Neutrophil (primary cell): ENCODE results near the gene MICOS13.

ENCODE experiments used
- H3K27ac ChIP-seq: fragments of 200-600 bp; sonication (generic); 2 replicates; pipeline ENCODE4 v1.5.1; 2016; ENCODE audit warnings: mild to moderate bottlenecking, moderate library complexity
- H3K27me3 ChIP-seq: fragments of 200-600 bp; sonication (generic); 2 replicates; pipeline ENCODE4 v1.6.0; 2016; ENCODE audit warnings: mild to moderate bottlenecking
- H3K36me3 ChIP-seq: fragments of 200-600 bp; sonication (generic); 2 replicates; pipeline ENCODE4 v1.5.1; 2017
- H3K4me1 ChIP-seq, 2 experiments: fragments of 200-600 bp in 1 of 2; sonication (generic) in 1 of 2; 1 replicate in 1 of 2; 2 replicates in 1 of 2; pipeline versions ENCODE4 v1.5.1 to v1.6.1; 2013 to 2016; ENCODE audit warnings: low read depth in 1 of 2, low read length in 1 of 2, mild to moderate bottlenecking in 1 of 2, moderate library complexity in 1 of 2; ENCODE audit not compliant: control insufficient read depth in 1 of 2, insufficient read depth in 1 of 2
- H3K4me3 ChIP-seq, 2 experiments: fragments of 200-600 bp in 1 of 2; sonication (generic) in 1 of 2; 1 replicate in 1 of 2; 2 replicates in 1 of 2; pipeline ENCODE4 v1.5.1; 2013 to 2016; ENCODE audit warnings: low read depth in 1 of 2, low read length in 1 of 2, mild to moderate bottlenecking in 1 of 2, moderate library complexity in 1 of 2
- H3K9me3 ChIP-seq: fragments of 200-600 bp; sonication (generic); 2 replicates; pipeline ENCODE4 v1.5.1; 2016
- CTCF ChIP-seq: fragments of 200-600 bp; sonication (generic); IDR thresholded peaks from 2 replicates; pipeline ENCODE4 v1.5.1; 2016; ENCODE audit warnings: antibody characterized with exemption

Gene MICOS13

GRCh38 chr19:5686326-5686646 lies 6.0 kb upstream of the MICOS13 start:
- H3K4me3 ChIP-seq = peak overlapping the region; percentile 68 to 91
- peaks cover 30 to 41% of the 10 kb centered on the region in 2 experiments for H3K4me1 ChIP-seq
- peaks cover 6% of the 10 kb centered on the region for H3K27me3 ChIP-seq
- H3K9me3 ChIP-seq = no peaks in the 10 kb centered on the region
- TF ChIP-seq CTCF = no peak
- peak overlapping the region; percentile 88 for H3K27ac ChIP-seq
- no peaks in the 10 kb centered on the region for H3K36me3 ChIP-seq

DNA sequence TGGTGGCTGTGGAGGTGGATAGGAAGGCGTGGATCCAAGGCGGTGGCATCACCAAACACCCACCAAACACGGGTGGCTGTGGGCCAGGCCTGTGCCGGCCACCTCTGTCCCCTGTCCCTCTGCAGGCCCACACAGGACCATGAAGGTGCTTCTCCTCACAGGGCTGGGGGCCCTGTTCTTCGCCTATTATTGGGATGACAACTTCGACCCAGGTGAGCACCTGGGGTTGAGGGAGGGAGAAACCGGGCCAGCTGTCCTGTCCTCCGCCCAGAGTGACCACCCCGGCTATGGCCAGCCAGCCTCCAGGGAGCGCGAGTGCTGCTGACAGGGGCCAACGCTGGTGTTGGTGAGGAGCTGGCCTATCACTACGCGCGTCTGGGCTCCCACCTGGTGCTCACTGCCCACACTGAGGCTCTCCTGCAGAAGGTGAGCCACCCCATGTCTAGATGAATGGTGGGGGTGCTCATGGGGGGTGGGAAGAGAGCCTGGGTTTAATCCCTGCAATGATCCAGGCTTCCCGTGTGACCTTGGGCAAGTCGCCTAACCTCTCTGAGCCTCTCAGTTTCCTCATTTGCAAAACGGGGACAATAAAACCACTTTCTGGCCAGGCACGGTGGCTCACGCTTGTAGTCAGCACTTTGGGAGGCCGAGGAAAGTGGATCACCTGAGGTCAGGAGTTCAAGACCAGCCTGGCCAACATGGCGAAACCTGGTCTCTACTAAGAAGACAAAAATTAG lies 4.5 kb upstream of the MICOS13 start:
- Histone ChIP-seq H3K27ac (no peak overlapping the region), H3K4me1 (peaks cover 29 to 38% of the 10 kb centered on the region in 2 experiments), H3K9me3 (no peaks in the 10 kb centered on the region), H3K27me3 (peaks cover 6% of the 10 kb centered on the region), H3K4me3 (no peak overlapping the region), H3K36me3 (no peaks in the 10 kb centered on the region)
- no peak for TF ChIP-seq CTCF

DNA sequence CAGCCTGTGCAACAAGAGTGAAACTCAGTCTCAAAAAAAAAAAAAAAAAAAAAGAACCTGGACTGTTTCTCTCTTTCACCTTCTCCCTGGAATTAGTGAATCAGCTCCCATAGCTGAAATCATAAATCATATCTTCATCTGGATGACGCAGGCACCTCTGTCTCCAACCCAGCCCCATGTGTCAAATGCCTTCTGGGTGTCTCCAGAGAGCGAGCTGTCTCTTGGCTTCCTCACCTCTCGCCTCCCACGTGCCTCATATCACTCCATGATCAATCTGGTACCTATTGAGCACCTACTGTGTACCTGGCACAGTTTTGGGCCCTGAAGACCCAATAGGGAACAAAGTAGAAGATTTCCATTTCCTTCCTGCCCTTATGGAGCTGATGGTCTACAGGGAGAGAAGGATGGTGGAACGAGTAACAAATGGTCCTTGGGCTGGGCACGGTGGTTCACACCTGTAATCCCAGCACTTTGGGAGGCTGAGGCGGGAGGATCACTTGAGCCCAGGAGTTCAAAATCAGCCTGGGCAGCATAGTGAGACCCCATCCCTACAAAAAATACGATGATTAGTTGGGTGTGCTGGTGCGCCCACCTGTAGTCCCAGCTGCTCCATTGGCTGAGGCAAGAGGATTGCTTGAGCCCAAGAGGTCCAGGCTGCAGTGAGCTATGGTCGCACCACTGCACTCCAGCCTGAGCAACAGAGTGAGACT lies 3.0 kb upstream of the MICOS13 start:
- Histone ChIP-seq H3K4me3 (no peak overlapping the region), H3K4me1 (peaks cover 33 to 40% of the 10 kb centered on the region in 2 experiments), H3K27me3 (peaks cover 6% of the 10 kb centered on the region), H3K36me3 (no peaks in the 10 kb centered on the region), H3K27ac (no peak overlapping the region), H3K9me3 (no peaks in the 10 kb centered on the region)
- TF ChIP-seq CTCF = no peak

- TF ChIP-seq CTCF = no peak
- Histone ChIP-seq H3K27me3 (peaks cover 6% of the 10 kb centered on the region), H3K4me3 (no peak overlapping the region), H3K36me3 (no peaks in the 10 kb centered on the region), H3K9me3 (no peaks in the 10 kb centered on the region), H3K27ac (no peak overlapping the region), H3K4me1 (peaks cover 28 to 32% of the 10 kb centered on the region in 2 experiments)
Measured at GRCh38 chr19:5682107-5682482, 1.8 kb upstream of the MICOS13 start.

- no peak for TF ChIP-seq CTCF
- H3K4me1 ChIP-seq = peaks cover 25 to 26% of the 10 kb centered on the region in 2 experiments
- peak overlapping the region; percentile 82 for H3K27ac ChIP-seq
- no peaks in the 10 kb centered on the region for H3K36me3 ChIP-seq
- H3K9me3 ChIP-seq = no peaks in the 10 kb centered on the region
- peaks cover 6% of the 10 kb centered on the region for H3K27me3 ChIP-seq
- peak overlapping the region; percentile 73 to 90 for H3K4me3 ChIP-seq
Measured at GRCh38 chr19:5681391-5682106, 1.2 kb upstream of the MICOS13 start.
